Fibroblast of skin of abdomen (primary cell): ENCODE data around the gene CTTN.
A peak's percentile ranks its signal among the peaks of the same experiment; 100 is the strongest.

Experiments
- DNase-seq: peaks from one replicate; pipeline ENCODE4 v3.0.0-alpha.2; 2013

The CTTN gene

GRCh38 chr11:70477609-70478008, 79.3 kb downstream of the CTTN start:
- peak; percentile 4 for DNase-seq

- DNase-seq = no peak
These were observed 80.0 kb downstream of the CTTN start for GRCh38 chr11:70478166-70478890.

- no peak for DNase-seq
These were observed 82.4 kb downstream of the CTTN start for GRCh38 chr11:70480711-70481110.

GRCh38 chr11:70481625-70482528, 83.5 kb downstream of the CTTN start:
- no peak for DNase-seq

GRCh38 chr11:70482529-70482917, 84.2 kb downstream of the CTTN start:
- DNase-seq = no peak

GRCh38 chr11:70483077-70483861, 84.9 kb downstream of the CTTN start:
- DNase-seq = peak; percentile 4

GRCh38 chr11:70483917-70484316, 85.6 kb downstream of the CTTN start:
- no peak for DNase-seq

GRCh38 chr11:70485326-70486025, 87.1 kb downstream of the CTTN start:
- DNase-seq = no peak

GRCh38 chr11:70486026-70486415, 87.7 kb downstream of the CTTN start:
- DNase-seq = no peak
